Choroid plexus epithelial cell (primary cell): Measurements from ENCODE around the gene NCR2.

Experiments
- DNase-seq: peaks from one replicate; pipeline ENCODE4 v3.0.0-alpha.2; 2010; ENCODE audit warnings: low read depth
- H3K4me3 ChIP-seq: 2 replicates; pipeline ENCODE4 v1.5.1; 2011; ENCODE audit warnings: low read depth, mild to moderate bottlenecking, control low read depth, low read length, moderate library complexity
- TF ChIP-seq, protein P1 (sequence below): conservative IDR thresholded peaks from 2 replicates; pipeline ENCODE4 v1.5.1; 2011; ENCODE audit warnings: low read depth, mild to moderate bottlenecking, control low read depth, inconsistent platforms, low read length, moderate library complexity

NCR2 gene

DNA sequence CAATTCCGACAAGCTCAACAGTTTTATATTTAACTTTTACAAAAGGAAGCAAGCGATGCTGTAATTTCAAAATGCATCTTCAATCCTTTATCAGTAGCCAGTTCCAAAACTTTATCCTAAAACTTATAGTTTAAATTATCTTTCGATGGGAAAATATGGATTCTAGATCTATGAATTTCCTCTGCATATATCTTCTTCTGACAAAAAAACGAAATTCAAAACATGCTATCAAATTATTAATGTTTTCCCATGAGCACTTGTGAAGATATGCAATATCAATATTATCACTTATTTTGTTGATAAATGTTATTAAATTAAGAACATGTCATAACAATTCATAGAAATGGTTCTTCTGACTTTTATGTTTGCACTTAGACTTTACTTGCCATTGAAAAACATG, 2.3 kb downstream of the NCR2 start:
- DNase-seq = no peak
- H3K4me3 ChIP-seq = no peak overlapping the region
- TF ChIP-seq, protein P1, sequence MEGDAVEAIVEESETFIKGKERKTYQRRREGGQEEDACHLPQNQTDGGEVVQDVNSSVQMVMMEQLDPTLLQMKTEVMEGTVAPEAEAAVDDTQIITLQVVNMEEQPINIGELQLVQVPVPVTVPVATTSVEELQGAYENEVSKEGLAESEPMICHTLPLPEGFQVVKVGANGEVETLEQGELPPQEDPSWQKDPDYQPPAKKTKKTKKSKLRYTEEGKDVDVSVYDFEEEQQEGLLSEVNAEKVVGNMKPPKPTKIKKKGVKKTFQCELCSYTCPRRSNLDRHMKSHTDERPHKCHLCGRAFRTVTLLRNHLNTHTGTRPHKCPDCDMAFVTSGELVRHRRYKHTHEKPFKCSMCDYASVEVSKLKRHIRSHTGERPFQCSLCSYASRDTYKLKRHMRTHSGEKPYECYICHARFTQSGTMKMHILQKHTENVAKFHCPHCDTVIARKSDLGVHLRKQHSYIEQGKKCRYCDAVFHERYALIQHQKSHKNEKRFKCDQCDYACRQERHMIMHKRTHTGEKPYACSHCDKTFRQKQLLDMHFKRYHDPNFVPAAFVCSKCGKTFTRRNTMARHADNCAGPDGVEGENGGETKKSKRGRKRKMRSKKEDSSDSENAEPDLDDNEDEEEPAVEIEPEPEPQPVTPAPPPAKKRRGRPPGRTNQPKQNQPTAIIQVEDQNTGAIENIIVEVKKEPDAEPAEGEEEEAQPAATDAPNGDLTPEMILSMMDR = no peak

DNA sequence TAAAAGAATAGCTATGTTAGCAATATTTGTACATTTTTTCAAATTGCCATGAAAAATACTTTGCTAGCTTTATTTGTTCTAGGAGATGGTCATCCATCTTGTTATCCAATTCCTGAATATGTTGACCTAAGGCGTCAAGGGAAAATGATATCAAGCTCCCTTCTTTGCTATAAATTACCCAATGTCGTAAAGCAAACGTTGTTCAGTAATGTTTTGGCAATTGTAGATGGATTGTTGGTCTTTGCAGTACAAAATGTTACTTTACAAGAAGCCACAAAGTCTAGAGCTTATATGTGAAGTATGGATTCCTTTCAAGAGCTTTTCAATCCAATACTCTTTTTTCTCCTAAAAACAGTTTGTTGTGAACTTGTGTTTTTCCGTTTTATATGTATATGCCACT, 3.3 kb downstream of the NCR2 start:
- no peak for DNase-seq

DNA sequence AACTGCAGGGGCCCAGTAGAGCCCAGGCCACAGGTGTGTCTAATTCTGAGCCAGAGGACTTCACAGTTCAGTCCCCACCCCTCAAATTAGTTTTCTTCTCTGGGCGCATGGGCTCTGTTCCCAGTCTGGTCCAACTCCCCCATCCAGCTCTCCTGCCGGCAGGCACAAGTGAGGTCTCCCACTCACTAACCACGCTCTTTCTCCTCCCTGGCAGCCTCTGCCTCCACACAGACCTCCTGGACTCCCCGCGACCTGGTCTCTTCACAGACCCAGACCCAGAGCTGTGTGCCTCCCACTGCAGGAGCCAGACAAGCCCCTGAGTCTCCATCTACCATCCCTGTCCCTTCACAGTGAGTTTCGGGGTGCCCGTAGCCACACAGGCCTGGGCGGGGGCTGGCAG, 6.2 kb downstream of the NCR2 start:
- H3K4me3 ChIP-seq = no peak overlapping the region
- TF ChIP-seq, protein P1 = no peak
- no peak for DNase-seq

More for the DNA sequence above, 3.3 kb downstream of the NCR2 start:
- H3K4me3 ChIP-seq = no peak overlapping the region
- TF ChIP-seq, protein P1 = no peak

DNA sequence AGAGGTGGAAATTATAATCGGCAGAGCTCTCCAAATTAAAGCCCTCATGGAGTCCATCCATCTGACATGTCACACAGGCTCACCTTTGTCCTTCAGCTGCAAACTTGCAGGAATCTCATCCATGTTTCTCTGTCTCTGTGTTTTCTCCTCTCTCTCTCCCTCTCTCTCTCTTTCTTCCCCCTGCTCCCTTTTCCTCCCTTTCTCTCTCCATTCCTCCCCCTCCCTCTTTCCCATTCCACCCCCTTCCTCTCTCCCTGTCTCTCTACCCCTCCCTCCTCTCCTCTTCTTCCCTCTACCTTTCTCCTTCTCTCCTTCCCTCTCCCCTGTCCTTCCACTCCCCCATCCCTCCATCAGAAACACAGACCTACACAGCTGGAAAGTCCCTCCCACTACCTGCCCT, 6.8 kb downstream of the NCR2 start:
- no peak overlapping the region for H3K4me3 ChIP-seq
- no peak for DNase-seq
- TF ChIP-seq, protein P1 = no peak

DNA sequence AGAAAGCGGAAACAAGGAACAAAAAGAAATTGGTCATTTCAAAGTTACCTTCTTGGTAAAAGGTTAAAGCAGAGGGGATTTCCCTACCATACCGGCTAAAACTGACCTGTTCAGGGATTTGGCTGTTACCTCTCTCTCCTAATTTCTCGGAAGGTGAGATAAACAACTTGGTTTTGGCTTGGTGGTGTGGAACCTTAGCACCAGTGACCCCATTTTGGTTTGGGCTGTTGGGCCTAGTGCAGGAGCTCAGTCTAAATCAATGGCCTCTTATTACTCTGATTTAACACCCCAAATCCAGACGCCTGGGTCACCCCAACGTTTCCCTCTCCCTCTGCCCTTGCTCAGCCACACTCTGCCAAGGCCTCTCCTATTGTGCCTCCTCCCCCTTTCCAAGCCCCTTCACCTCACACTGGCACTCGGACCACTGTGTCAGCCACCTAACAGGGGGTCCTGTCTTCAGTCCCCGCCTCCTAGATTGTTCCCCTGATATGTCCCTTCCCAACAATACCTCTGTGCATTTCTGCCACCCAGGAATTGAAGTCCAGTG, 8.3 kb downstream of the NCR2 start:
- no peak overlapping the region for H3K4me3 ChIP-seq
- no peak for DNase-seq
- TF ChIP-seq, protein P1 = no peak

DNA sequence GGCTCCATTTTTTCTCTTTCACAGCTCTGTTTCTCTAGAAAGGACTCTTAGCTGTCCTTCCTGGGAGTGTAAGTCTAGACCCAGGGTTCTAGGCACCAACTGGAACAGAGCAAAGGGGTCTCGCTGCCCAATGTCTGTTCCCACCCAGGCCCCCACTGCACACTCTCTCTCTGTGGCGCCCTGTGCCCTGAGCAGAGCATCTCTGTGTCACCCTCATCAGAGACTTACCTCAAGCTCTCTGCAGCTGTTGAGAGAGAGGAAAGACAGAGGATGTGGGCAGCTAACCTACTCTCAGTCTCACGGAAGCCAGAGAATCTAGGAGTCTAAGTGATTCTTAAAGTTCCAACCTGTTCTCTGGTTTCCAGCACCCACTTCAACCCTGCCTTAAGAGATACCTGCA, 9.5 kb downstream of the NCR2 start:
- no peak for DNase-seq
- H3K4me3 ChIP-seq = no peak overlapping the region

DNA sequence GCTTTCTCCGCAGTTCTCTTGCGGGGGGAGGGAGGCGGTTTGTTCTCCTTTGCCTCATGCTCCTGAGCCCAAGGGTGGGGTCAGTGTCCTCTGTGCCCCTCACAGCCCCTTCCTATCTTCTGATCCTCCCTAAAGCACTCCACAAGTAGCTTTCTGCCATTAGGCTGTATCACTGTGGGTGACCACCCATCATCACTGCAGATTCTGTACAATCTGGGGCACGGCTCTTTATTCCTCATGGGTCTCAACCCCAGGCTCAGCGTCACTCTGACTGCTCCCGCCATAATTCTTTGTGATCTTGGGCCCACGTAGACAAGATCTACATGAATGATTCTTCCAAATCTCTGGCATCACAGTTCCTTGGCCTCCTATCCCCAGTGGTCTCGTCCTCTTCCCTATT, 10.5 kb downstream of the NCR2 start:
- no peak for DNase-seq
- TF ChIP-seq, protein P1 = no peak
- no peak overlapping the region for H3K4me3 ChIP-seq

More for the DNA sequence above, 9.5 kb downstream of the NCR2 start:
- TF ChIP-seq, protein P1 = no peak
